ENCODE measurements around the gene DNAJB6.

DNAJB6 gene

DNA sequence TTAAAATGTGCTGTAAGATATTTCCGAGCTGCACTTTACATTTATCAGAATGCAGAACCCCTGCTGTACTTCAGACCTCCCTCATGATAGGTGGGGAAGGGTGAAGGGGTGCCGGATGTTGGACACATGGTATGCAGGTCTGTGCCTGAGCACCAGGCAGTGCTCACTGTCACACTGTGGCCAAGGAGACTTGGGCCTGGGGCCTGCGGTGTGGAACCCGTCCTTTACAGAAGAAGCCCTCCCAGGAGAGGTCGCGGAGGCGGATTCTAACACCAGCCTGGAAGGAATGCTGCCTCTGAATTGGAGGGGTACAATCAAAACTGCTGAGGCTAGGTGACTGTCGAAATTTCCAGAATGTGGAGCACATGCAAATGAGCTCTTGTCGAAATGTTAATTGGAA lies 34.5 kb downstream of the DNAJB6 start:
- DNase-seq, result no peak

DNA sequence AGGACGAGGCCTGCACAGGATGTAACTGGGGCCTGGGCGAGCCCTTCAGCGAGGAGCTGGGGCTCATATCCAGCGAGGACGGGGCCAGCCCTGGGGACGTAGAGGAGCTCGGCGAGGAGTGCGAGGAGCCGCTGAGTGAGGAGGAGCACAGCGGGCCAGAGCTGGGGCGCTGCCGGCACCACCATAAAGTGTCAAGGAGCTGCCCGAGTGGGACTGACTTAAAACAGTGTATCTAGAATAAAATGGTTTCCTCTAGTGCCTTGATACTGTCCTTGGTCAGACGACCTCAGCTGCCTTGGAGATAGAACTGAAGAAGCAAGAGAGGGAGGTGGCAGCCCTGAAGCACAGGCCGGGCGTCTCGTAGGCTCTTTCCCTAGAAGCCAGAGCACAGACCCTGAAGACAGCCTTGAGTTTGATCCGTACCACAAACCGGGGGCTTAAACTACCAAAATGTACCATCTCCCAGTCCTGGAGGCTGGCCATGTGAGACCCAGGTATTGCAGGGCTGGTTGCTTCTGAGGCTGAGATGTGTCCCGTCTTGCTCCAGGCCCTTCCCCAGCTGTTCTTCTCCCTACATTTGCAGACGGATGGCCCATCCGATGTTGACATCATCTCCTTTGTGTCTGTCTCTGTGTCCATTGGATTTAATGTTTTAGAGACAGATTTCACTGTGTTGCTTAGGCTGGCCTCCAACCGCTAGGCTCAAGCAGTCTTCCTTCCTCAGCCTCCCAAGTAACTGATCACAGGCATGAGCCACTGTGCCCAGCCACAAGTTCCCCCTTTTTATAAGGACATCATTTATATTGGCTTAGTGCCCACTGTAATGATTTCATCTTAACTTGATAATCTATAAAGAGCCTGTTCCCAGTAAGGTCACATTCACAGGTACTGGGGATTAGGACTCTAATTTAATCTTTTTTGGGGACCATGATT lies 35.8 kb downstream of the DNAJB6 start:
- no peak for DNase-seq

DNA sequence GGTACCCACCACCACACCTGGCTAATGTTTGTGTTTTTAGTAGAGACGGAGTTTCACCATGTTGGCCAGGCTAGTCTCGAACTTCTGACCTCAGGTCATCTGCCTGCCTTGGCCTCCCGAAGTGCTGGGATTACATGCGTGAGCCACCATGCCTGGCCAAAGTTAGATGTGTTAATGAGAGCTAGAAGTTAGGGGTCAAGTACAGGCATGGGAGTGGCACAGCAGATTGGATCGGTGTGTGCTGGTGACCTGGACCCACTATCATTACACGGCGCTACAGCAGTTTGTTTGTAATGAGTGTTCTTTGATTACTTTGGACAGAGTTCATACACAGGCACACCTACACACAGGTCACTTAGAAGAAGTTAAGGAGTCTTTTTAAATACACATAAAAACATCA lies 36.7 kb downstream of the DNAJB6 start:
- no peak for DNase-seq

DNA sequence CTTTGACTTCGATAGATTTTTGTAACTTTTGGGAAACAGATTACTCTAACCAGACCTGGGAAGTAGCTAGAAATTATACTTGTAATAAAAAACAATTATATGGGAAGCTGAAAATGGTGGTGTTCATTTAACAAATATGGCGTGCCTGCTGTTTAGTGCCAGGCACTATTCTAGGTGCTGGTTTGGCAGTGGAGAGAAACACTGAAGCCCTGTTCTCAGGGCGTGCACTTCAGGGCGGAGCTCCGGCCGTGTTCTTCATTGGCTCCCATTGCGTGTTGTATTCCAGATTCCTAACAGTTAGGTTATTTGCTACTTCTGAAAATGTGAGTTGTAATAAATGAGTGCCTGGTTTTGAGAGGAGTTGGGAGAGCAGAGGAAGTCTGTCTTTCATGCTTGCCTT lies 38.6 kb downstream of the DNAJB6 start:
- DNase-seq, result no peak

DNA sequence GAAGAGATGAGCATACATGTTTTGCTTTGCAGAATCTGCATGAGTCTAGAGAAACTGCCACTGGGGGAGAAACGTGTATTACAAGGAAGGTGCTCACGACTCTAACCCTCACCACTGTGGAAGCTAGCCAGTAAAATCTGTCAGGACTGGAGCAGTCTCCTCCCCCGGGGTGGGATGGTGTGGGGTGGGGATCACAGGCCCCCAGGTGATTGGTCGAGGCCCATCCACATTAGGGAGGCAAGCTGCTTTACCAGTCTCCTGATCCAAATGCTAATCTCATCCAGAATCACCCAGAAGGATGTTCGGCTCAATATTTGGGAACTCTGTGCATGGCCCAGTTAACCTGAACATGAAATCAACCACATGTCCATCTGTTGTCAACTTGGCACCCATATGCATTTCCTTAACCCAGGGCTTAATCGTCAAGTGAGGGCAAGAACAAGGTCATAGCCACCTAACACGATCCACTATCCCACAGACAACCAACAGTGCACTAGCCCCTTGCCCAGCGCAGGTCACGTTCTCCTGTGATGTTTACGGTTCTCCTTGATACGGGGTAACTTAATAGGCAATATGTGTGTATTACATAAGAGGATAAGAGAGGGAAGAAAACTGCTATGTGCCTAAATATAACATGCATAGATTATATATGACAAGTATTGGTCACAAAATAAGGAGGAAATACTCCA lies 40.8 kb downstream of the DNAJB6 start:
- no peak for DNase-seq

DNA sequence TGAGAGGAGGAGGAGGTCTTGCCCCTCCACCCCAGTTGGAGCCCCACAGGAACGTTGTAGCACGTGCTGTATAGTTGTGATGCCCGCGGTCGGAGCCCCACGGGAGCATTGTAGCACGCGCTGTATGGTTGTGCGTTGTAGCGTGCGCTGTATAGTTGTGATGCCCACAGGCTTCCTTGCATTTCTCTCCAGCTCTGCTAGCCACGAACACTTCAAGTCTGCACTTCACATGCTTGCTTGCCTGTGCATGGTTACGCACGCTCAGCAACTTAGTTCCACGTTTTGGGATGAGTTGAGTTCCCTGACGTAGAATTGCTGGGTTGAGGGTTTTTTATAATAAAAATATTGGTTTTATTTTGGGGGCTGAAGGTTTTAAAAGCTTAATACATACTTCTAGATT lies 41.6 kb downstream of the DNAJB6 start:
- no peak for DNase-seq

DNA sequence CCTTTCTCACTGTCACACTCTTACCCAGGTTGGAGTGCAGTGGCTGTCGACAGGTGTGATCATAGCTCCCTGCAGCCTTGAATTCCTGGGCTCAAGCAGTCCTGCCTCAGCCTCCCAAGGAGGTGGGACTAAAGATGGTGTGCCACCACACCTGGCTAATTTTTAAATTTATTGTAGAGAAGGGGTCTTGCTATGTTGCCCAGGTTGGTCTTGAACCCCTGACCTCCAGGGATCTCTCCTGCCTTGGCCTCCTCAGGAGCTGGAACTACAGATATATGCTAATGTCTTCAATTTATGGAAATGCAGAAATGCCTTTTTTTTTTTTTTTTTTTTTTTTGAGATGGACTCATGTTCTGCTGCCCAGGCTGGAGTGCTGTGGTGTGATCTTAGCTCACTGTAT lies 42.7 kb downstream of the DNAJB6 start:
- no peak for DNase-seq

DNA sequence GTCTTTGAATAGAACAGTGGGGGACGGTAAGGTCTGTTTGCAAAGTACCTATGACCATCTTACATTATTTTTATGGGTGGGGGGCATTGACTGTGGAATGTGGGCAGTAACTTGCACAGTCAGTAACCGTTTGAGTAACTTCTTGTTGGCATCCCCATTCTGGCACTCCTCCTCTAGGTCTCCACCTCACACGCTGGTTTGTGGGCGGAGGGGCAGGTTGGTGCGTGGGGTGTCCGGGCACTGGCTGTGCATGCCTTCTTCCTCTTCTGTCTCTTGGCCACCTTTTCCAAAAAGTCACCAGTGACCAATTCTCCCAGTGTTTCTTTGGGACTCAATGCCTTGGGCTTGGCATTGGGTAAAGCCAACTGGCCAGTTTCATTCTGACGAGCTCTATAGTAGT lies 43.6 kb downstream of the DNAJB6 start:
- no peak for DNase-seq

DNA sequence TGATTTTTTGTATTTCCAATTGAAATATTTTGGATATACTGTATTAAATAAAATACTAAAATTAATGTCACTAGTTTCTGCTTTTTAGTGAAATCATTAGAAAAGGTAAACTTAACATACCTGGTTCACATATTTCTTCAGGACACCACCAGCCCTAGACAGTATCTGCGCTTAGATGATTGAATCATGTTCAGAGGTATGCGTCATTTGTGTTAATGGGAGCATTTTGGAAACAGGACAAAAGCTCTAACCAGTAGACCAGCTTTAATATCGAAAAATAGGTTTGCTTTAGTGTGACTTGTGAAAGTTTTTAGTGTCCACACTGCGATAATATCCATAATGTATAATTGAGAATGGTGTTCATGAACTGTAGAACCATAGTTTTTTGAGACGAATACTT lies 47.1 kb downstream of the DNAJB6 start:
- no peak for DNase-seq

DNA sequence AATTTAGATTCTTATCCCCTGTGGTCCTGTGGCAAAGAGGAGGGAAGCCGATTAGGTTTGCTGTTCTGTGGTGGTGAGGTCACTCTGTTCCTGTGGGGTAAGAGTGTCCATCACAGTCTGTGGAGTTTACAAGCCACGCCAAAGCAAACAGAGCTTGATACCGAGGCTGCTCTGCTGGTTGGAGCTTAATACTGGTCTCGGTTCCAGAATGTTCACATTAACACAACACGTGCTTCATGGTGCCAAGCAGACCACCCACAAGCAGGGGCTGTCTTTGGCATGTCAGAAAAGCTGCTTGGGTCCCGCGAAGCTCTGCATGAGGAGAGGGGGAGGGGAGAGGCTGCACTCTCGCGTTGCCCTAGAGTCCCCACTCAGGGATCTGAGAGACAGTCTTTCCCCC lies 47.5 kb downstream of the DNAJB6 start:
- DNase-seq, result no peak

DNA sequence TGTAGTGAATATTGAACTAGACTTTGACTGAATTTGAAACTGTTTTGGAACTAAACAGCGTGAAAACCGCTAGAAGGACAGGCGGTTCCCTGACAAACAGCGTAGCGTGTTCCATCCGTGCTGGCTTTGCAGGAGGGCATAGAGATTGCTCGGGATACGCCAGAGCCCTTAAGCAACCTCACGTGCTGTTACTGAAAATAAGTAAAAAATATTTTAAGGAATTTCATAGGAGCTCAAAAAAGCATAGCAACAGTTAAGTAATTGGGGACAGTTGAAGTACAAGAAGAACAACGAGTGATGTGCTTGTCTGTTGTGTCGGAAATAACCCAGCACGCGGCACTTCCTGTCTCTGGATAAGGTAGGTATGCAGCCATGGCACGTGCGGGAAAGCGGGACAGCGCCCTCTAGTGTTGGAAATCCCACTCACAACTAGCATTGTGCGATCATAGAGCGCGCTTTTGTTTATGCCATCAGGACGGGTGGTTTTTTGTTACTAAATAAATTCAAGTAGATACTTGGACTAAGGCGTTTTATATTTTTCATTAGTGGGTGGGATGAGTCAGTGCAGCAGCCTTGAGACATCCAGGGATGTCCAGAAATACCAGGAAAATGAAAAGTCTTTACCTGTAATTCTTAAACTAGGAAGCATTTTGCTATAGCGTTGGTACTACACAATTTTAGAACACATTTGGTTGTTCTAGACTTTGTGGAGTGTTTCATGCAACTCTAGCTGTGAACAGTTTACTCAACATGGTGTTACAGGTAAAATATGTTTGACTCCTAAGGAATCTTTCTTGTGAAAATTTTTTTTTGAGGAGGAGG lies 50.4 kb downstream of the DNAJB6 start:
- DNase-seq, result peak; percentile 22

DNA sequence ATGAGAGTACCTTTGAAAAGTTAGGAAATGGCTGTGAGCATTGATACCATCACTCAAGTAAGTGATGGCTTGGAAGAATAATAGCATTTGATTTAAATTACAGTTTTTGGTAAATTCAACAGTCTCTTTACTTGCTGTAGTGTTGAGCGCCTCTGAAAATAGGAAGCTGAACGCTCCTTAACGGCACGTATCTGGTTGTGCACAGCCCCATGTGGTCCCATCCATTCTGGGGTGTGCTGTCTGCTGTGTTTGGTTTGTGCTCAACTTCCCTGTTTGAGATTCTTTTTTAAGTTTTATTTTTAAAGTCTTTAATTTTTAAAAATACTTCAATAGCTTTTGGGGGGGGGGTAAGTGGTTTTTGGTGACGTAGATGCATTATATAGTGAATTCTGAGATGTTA lies 51.5 kb downstream of the DNAJB6 start:
- DNase-seq, result no peak

DNA sequence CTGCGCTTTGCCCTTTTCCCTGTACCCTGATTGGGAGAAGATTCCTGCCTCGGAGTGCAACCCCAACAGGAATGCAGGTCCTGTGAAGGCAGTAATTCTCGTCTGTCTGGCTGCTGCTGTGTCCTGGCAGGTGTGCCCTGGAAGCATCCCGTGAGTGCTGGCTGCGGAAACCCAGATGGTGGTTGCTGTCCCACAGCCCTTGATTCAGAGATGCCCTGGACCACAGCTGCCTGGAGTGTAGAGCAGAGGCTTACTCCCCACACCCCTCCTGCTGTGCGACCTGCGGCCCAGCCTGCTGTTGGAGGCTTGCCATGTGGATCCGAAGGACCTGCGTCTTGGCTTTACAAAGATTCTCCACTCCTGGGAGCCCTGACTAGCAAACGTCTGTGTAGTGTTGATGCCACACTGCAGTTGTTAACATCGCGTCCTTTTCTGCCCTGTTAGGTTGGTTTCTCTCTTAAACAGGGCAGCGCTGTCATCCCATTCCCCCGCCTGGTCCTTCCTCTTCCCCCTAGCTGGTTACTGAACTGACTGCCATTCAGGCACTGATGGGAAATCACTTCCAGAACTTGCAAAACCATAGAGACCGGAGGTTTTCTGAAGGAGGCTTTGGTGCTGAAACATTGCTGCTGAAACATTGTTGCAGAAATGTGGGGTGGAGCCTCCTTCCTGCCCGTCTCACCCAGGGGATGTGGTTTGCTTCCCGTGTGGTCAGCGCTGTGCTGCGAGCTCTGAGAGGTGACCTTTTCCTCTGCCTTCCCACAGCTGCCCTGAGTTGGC lies 53.3 kb downstream of the DNAJB6 start:
- DNase-seq, result no peak

DNA sequence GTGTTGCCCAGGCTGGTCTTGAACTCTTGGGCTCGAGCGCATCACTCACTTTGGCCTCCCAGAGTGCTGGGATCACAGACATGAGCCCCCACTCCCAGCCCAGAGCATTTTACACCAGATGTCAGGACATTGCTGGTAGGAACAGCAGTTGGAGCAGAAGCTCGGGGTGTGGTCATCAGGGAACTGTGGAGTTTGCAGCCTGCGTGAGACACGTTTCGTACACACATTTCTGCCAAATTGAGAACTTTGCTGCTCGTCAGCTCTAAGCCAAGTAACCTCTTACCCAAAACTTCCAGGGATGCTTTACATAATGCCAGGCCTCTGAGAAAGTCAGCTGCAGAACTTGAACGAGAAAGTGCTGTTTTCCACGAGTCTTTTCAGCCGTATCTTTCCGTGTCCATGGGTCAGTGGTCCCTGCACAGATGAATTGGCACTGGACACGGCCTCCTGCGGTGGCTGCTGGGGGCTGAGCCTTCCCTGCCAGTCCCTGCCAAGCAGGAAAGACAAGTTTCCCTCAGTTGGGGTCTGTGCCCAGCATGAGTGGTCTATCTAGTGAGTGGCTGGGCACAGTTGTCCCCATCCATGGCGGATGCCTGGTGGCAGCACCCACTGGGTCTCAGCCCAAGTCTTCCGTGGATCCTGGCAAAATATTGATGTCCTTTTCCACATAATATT lies 54.4 kb downstream of the DNAJB6 start:
- DNase-seq, result no peak

DNA sequence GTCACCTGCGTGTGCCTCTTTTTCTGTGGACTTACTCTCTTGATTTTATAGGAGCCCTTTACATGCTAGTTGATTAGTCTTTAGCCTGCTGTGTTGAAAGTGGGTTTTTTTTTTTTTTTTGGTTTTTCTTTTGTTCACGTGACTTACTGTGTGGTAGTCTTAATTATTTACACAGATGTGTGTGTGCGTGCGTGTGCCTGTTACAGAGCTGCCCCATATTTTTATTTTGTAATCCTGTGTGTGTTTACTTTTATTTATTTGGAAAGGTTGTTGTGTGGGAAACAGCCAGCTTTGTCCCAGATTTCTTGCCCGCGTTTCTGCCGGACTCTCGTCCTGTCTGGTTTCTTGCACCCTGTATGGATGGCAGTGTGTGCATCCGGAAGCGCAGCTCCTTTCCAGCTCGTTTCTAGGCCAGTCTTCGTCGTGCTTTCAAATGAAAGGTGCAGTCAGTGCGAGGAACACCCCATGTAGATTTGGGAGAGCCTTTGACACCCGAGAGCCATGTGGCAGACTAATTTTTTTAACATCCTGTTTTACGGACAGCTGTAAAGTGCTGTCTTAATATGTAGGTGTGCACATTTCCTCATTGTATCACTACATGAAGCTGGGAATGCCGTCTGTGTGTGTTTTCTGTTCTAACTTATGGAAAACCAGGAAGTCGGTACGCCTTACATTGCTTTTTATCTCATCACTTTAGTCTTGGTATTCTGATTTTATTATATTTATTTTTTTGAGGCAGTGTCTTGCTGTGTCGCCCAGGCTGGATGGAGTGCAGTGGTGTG lies 55.6 kb downstream of the DNAJB6 start:
- DNase-seq, result no peak

DNA sequence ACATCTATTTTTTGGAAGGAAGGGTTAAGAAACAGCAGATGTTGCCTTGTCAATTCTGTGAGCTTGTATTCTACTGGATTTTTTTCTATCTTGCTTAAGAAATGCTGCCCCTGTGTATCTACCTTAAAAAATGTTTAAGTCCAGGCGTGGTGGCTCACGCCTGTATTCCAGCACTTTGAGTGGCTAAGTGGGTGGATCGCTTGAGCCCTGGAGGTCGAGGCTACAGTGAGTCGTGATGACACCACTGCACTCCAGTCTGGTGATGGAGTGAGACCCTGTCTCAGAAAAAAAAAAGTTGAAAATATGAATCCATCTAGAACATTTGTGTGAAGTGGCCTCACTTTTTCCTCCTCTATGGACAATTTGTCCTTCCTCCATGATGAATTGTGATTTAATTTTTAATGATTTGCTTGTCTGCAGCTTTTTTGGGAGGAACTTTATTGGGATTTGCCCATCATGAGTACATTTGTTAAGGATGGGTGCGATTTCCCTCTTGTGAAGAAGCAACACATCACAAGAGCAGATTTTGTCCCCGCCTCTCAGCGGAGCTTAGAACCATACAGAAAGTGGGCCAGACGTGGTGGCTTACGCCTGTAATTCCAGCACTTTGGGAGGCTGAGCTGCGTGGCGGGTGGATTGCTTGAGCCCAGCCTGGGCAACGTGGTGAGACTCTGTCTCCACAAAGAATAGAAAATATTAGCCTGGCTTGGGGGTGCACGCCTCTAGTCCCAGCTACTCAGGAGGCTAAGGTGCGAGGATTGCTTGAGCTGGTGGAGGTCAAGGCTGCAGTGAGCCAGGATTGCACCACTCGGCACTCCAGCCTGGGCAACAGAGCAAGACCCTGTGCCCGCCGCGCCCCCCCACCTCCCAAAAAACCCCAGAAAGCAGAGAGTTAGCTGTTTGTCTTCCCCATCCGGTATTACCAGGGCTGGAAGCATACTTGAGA lies 57.7 kb downstream of the DNAJB6 start:
- DNase-seq, result no peak

DNA sequence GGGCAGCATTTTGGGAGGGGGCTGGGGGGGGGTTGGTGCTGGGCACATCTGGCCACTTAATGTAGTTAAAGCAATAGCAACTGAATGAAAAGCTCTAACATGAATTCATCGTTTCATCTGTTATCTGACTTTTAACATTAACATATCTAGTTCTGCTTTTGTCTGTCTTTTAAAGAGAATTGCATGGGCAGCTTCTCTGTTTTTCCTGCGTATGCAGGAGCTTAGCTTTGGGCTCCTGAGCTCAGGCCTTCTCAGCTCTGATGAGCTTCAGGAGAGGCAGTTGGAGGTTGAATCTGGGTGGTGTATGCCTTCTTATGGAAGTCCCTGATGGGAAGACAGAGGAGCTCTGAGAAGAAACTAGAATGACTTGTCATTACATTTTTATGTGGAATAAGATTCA lies 58.4 kb downstream of the DNAJB6 start:
- no peak for DNase-seq

DNA sequence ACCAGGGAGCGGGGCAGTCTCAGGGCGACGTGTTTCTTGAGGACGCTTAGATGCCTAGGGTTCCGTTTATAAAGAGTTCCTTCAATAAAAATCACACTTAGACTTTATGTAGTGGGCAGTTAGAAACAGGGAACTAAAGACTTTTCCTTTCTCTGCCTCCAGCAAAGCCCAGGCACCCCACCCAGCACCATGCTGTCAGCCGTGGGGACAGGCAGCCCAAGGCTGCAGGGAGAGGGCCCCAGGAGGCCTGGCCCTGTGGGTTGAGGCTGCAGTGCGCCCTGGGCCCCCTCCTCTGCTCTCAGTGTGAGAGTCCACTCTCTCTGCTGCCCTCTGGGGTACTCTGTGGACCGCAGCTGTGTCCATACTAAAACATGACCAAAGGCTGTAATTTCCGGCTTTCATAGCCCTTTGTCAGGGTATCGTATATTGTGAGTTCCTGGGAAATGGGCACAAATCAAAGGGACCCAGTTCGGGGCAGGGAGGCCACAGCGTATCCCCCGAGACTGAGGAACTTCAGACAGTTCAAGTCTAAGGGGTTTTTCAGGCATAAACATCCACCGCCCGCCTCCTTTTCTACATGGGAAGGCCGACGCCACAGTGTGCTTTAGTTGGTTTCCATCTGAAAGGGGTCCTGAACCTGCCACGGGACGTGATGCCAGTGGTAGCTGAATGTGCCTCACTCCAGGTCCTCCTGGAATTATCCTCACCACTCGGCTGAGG lies 59.7 kb downstream of the DNAJB6 start:
- DNase-seq, result no peak

DNA sequence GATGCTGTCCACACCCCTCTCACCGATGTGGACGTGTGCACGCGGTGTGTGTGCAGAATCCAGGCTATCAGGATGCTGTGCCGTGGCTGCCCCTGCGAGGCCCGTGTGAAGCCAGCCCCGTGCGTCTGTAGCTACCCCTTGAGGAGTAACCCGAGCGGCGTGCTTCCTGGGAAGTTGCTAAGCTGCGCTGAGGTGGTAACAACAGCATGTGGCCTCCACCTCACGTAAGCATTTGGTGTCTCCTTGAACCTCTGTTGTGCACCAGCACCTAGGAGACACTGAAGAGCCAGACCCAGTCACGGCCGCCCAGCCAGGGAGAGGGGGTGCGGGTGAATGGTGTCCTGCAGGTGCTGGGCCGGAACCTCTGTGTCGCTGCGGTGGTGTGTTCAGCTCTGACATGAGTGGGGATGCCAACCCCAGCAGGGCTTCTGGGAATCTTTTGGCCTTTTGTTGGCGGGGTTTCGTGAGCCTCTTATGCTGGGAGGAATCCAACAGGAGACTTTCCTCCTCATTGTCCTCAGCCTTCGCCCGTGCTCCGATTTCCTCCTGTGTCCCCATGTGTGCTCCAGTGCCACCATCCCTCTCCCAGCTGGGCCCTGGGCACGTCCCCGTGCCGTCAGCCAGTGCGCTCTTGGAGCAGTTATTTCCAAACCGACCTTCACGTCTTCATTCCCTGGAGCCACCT lies 60.4 kb downstream of the DNAJB6 start:
- no peak for DNase-seq
